Natural killer cell (primary cell): ENCODE data around the gene ARHGAP32. TPM values are rescaled to one million over a fixed set of nuclear protein-coding genes. Genes with fewer than 3 reads are reported as not detected.
A peak's percentile ranks its signal among the peaks of the same experiment; 100 is the strongest.

Source experiments
- ATAC-seq, 3 donors: fragments of 150-1000 bp in 2 of 3; fragments of 200-7000 bp in 1 of 3; cut with Tn5 transposase; 1 replicate in 1 of 3; 2 replicates in 2 of 3; pipeline ENCODE4 v1.10.0; 2021; ENCODE audit warnings: mild to moderate bottlenecking in 2 of 3, moderate library complexity in 2 of 3
- DNase-seq, 2 donors: peaks; one replicate each; pipeline versions ENCODE4 v3.0.0 to v3.0.0-alpha.2; 2013 to 2021; ENCODE audit warnings: mixed read lengths in 1 of 2
- H3K27ac ChIP-seq: one replicate; pipeline ENCODE4 v1.5.1; 2013; ENCODE audit warnings: mild to moderate bottlenecking, low read length
- H3K27me3 ChIP-seq: one replicate; pipeline ENCODE4 v1.6.1; 2013; ENCODE audit warnings: low read length; ENCODE audit not compliant: control insufficient read depth, insufficient read depth
- H3K36me3 ChIP-seq: one replicate; pipeline ENCODE4 v1.6.1; 2013; ENCODE audit warnings: low read length; ENCODE audit not compliant: control insufficient read depth, insufficient read depth
- H3K4me1 ChIP-seq: one replicate; pipeline ENCODE4 v1.6.1; 2013; ENCODE audit warnings: low read length; ENCODE audit not compliant: control insufficient read depth, insufficient read depth
- H3K4me3 ChIP-seq: one replicate; pipeline ENCODE4 v1.5.1; 2013; ENCODE audit warnings: low read length
- H3K9me3 ChIP-seq: one replicate; pipeline ENCODE4 v1.6.1; 2013; ENCODE audit warnings: low read length; ENCODE audit not compliant: control insufficient read depth, insufficient read depth
- H3K27ac Mint-ChIP-seq, 2 donors: one replicate each; pipeline ENCODE4 v1.8.0; 2022; ENCODE audit warnings: mild to moderate bottlenecking in 2 of 2, mixed read lengths in 2 of 2, moderate library complexity in 1 of 2
- H3K27me3 Mint-ChIP-seq, 2 donors: one replicate each; pipeline ENCODE4 v1.8.0; 2022; ENCODE audit warnings: low read depth in 2 of 2, mixed read lengths in 2 of 2
- H3K36me3 Mint-ChIP-seq: one replicate; pipeline ENCODE4 v1.8.0; 2022; ENCODE audit warnings: mixed read lengths
- H3K4me1 Mint-ChIP-seq, 2 donors: one replicate each; pipeline ENCODE4 v1.8.0; 2022; ENCODE audit warnings: mixed read lengths in 2 of 2
- H3K4me3 Mint-ChIP-seq: one replicate; pipeline ENCODE4 v1.8.0; 2022; ENCODE audit warnings: mild to moderate bottlenecking, moderate library complexity, mixed read lengths
- H3K9me3 Mint-ChIP-seq, 2 donors: one replicate each; pipeline ENCODE4 v1.8.0; 2022; ENCODE audit warnings: mixed read lengths in 2 of 2
- CTCF ChIP-seq: fragments of 200-600 bp; IDR thresholded peaks from one replicate; pipeline ENCODE4 v1.8.0; 2022; ENCODE audit warnings: antibody characterized with exemption
- WGBS: methylation state at CpG from one replicate; pipeline ENCODE4 v1.1.7; 2013; ENCODE audit warnings: missing lambda C conversion rate; ENCODE audit not compliant: insufficient coverage; 5-methylcytosine and 5-hydroxymethylcytosine counted together
- intact Hi-C: fragments of 100-400 bp; cut with micrococcal nuclease; formaldehyde crosslinking; loops from one replicate; pipeline ENCODE4 v1.14.2; 2022
- total RNA-seq, 4 donors: library from RNA; stranded (reverse); fragments of 120-200 nt in 1 of 4; gene quantifications; one replicate each; pipeline versions ENCODE4 v1.2.3 to v1.2.4, GENCODE V29; 2013 to 2022

ARHGAP32 gene
- total RNA-seq, 3 donors from 2014 or later (not counting 1 experiment from before 2014, with no cell fraction given): 2.5 to 4.6 (median 2.7) TPM

DNA sequence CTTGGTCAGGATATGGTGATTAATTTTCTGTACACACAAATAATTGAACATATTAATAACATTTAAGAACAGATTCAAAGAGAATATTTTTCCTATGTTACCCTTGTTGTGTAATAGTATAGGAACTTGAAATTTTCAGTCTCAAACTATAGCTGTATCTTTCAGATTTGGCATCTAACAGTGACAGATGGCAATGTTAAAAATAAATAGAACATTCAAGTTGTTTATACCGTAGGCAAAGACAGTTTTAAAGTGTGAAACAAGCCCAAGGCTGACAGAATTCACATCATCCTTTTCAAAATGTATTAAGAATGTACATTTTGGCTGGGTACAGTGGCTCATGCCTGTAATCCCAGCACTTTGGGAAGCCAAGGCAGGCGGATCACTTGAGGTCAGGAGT, 156.9 kb downstream of the ARHGAP32 start:
- H3K9me3 ChIP-seq: no peaks in the 10 kb centered on the region
- no peak overlapping the region for H3K4me3 ChIP-seq
- ATAC-seq (no peak), DNase-seq (no peak)
- no peak for TF ChIP-seq CTCF
- Mint-ChIP-seq H3K36me3 (no peaks in the 10 kb centered on the region), H3K9me3 (no peaks in the 10 kb centered on the region), H3K4me1 (no peaks in the 10 kb centered on the region), H3K27ac (no peak overlapping the region), H3K27me3 (no peaks in the 10 kb centered on the region), H3K4me3 (no peak overlapping the region)
- H3K36me3 ChIP-seq: no peaks in the 10 kb centered on the region
- no peak overlapping the region for H3K27ac ChIP-seq
- WGBS: 100% methylated on average over 2 of the region's 2 CpGs
- H3K4me1 ChIP-seq: no peaks in the 10 kb centered on the region
- intact Hi-C loops: no loop called here
- H3K27me3 ChIP-seq: no peaks in the 10 kb centered on the region

DNA sequence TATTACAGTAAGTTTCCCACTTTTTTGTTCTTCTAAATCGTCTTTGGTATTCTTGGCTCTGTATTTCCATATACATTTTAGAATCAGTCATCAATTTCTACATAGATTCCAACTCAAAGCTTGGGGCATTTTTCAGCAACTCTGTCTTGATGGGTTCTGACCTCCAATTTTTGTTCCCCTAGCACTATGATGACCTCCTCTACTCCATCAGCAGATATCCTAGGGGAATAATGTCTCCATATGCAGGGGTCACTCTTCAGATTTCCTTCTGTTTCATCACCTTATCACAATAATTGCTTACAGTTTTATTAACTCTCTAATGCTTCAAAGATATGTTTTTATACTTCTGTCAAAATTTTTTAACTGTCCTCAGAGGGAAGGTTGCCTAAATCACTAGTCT, 158.1 kb downstream of the ARHGAP32 start:
- ATAC-seq (no peak), DNase-seq (no peak)
- Histone ChIP-seq H3K27me3 (no peaks in the 10 kb centered on the region), H3K4me1 (no peaks in the 10 kb centered on the region), H3K36me3 (no peaks in the 10 kb centered on the region), H3K9me3 (no peaks in the 10 kb centered on the region), H3K4me3 (no peak overlapping the region), H3K27ac (no peak overlapping the region)
- intact Hi-C loops: no loop called here
- Mint-ChIP-seq H3K27me3 (no peaks in the 10 kb centered on the region), H3K4me1 (no peaks in the 10 kb centered on the region), H3K27ac (no peak overlapping the region), H3K9me3 (no peaks in the 10 kb centered on the region), H3K36me3 (no peaks in the 10 kb centered on the region), H3K4me3 (no peak overlapping the region)
- WGBS: 79% methylated on average over 1 of the region's 1 CpG
- no peak for TF ChIP-seq CTCF

GRCh38 chr11:129023968-129024676, 168.0 kb downstream of the ARHGAP32 start:
- peak in 1 of 2 donors; percentile 32 for DNase-seq
- no peak overlapping the region for H3K4me3 ChIP-seq

More at GRCh38 chr11:129023968-129024676, 168.0 kb downstream of the ARHGAP32 start:
- Histone ChIP-seq H3K36me3 (no peaks in the 10 kb centered on the region), H3K4me1 (peaks cover 3% of the 10 kb centered on the region), H3K9me3 (no peaks in the 10 kb centered on the region), H3K27me3 (peaks cover 2% of the 10 kb centered on the region), H3K27ac (no peak overlapping the region)
- H3K4me3 Mint-ChIP-seq: no peak overlapping the region
- H3K27me3 Mint-ChIP-seq: peaks cover 0 to 4% of the 10 kb centered on the region in 2 donors
- peaks cover 0 to 6% of the 10 kb centered on the region in 2 donors for H3K4me1 Mint-ChIP-seq
- no peak overlapping the region for H3K27ac Mint-ChIP-seq
- ATAC-seq: no peak
- no peaks in the 10 kb centered on the region for H3K9me3 Mint-ChIP-seq
- TF ChIP-seq CTCF: no peak
- H3K36me3 Mint-ChIP-seq: no peaks in the 10 kb centered on the region
- 61% methylated on average over 2 of the region's 2 CpGs for WGBS
- intact Hi-C loops: no loop called here
